ENCODE data around the gene TSC22D1. TPM values are rescaled to one million over a fixed set of nuclear protein-coding genes. Genes with fewer than 3 reads are reported as not detected.

The TSC22D1 gene
- total RNA-seq, 2 donors from 2014 or later = 95.9 to 107 TPM

- Mint-ChIP-seq H3K4me3 (peak overlapping the region; percentile 92), H3K27ac (peak overlapping the region; percentile 98), H3K27me3 (ENCODE audit: insufficient read depth) (no peaks in the 10 kb centered on the region), H3K4me1 (peaks cover 48% of the 10 kb centered on the region), H3K36me3 (ENCODE audit: low read depth) (peaks cover 23% of the 10 kb centered on the region), H3K9me3 (no peaks in the 10 kb centered on the region)
- peaks cover 25% of the 10 kb centered on the region for H3K36me3 ChIP-seq (ENCODE audit: control insufficient read depth, insufficient read depth, low read length)
- peak overlapping the region; percentile 99 for H3K27ac ChIP-seq (ENCODE audit: low read depth, low read length)
- H3K9ac ChIP-seq (ENCODE audit: extremely low read depth, low read length, poor library complexity, severe bottlenecking) = peak overlapping the region; percentile 99
- 0 to 1% methylated on average over 3 to 9 of the region's 9 CpGs for WGBS, 2 experiments (ENCODE audit: insufficient coverage in 1 of 2, insufficient read length in 1 of 2)
- TF ChIP-seq CTCF (conservative IDR thresholded peaks at IDR 0.05) = no peak
- no peaks in the 10 kb centered on the region for H3K9me3 ChIP-seq (ENCODE audit: control insufficient read depth, low read length)
- peaks cover 7% of the 10 kb centered on the region for H3K4me1 ChIP-seq (ENCODE audit: control insufficient read depth, insufficient read depth, low read length)
- H3K27me3 ChIP-seq (ENCODE audit: control insufficient read depth, insufficient read depth, low read length, poor library complexity, severe bottlenecking) = no peaks in the 10 kb centered on the region
- peak; percentile 3 for DNase-seq
- H3K4me3 ChIP-seq (ENCODE audit: low read length) = peak overlapping the region; percentile 99
Measured at GRCh38 chr13:44435919-44436510, 140.1 kb downstream of the TSC22D1 start.

GRCh38 chr13:44435142-44435918, 140.8 kb downstream of the TSC22D1 start:
- no peaks in the 10 kb centered on the region for H3K9me3 Mint-ChIP-seq
- H3K4me3 Mint-ChIP-seq = peak overlapping the region; percentile 92
- Histone ChIP-seq H3K9me3 (ENCODE audit: control insufficient read depth, low read length) (no peaks in the 10 kb centered on the region), H3K27me3 (ENCODE audit: control insufficient read depth, insufficient read depth, low read length, poor library complexity, severe bottlenecking) (no peaks in the 10 kb centered on the region), H3K27ac (ENCODE audit: low read depth, low read length) (peak overlapping the region; percentile 99), H3K4me1 (ENCODE audit: control insufficient read depth, insufficient read depth, low read length) (peaks cover 7% of the 10 kb centered on the region), H3K36me3 (ENCODE audit: control insufficient read depth, insufficient read depth, low read length) (peaks cover 25% of the 10 kb centered on the region), H3K4me3 (ENCODE audit: low read length) (peak overlapping the region; percentile 99), H3K9ac (ENCODE audit: extremely low read depth, low read length, poor library complexity, severe bottlenecking) (peak overlapping the region; percentile 99)
- DNase-seq = peak; percentile 99
- H3K27ac Mint-ChIP-seq = peak overlapping the region; percentile 98
- H3K36me3 Mint-ChIP-seq (ENCODE audit: low read depth) = peaks cover 23% of the 10 kb centered on the region
- H3K27me3 Mint-ChIP-seq (ENCODE audit: insufficient read depth) = no peaks in the 10 kb centered on the region
- H3K4me1 Mint-ChIP-seq = peaks cover 44% of the 10 kb centered on the region
- no peak for TF ChIP-seq CTCF (conservative IDR thresholded peaks at IDR 0.05)
- 0% methylated on average over 23 to 51 of the region's 51 CpGs for WGBS, 2 experiments (ENCODE audit: insufficient coverage in 1 of 2, insufficient read length in 1 of 2)

GRCh38 chr13:44434766-44435141, 141.4 kb downstream of the TSC22D1 start:
- H3K27ac ChIP-seq (ENCODE audit: low read depth, low read length) = no peak overlapping the region
- Mint-ChIP-seq H3K9me3 (no peaks in the 10 kb centered on the region), H3K36me3 (ENCODE audit: low read depth) (peaks cover 23% of the 10 kb centered on the region), H3K27me3 (ENCODE audit: insufficient read depth) (no peaks in the 10 kb centered on the region), H3K4me1 (peaks cover 41% of the 10 kb centered on the region), H3K27ac (peak overlapping the region; percentile 74), H3K4me3 (peak overlapping the region; percentile 92)
- no peak for TF ChIP-seq CTCF (conservative IDR thresholded peaks at IDR 0.05)
- peaks cover 25% of the 10 kb centered on the region for H3K36me3 ChIP-seq (ENCODE audit: control insufficient read depth, insufficient read depth, low read length)
- 0 to 26% methylated on average over 1 to 4 of the region's 4 CpGs for WGBS, 2 experiments (ENCODE audit: insufficient coverage in 1 of 2, insufficient read length in 1 of 2)
- H3K27me3 ChIP-seq (ENCODE audit: control insufficient read depth, insufficient read depth, low read length, poor library complexity, severe bottlenecking) = no peaks in the 10 kb centered on the region
- H3K9me3 ChIP-seq (ENCODE audit: control insufficient read depth, low read length) = no peaks in the 10 kb centered on the region
- peaks cover 7% of the 10 kb centered on the region for H3K4me1 ChIP-seq (ENCODE audit: control insufficient read depth, insufficient read depth, low read length)
- no peak for DNase-seq
- peak overlapping the region; percentile 99 for H3K4me3 ChIP-seq (ENCODE audit: low read length)
- peak overlapping the region; percentile 4 for H3K9ac ChIP-seq (ENCODE audit: extremely low read depth, low read length, poor library complexity, severe bottlenecking)
